Tibial nerve (tissue), 4 donors: ENCODE measurements around the gene ZNF362. TPM values are rescaled to one million over a fixed set of nuclear protein-coding genes. Genes with fewer than 3 reads are reported as not detected.
A peak's percentile ranks its signal among the peaks of the same experiment; 100 is the strongest.

ENCODE experiments used
- DNase-seq, 2 donors: peaks; one replicate each; pipeline ENCODE4 v3.0.0-alpha.2; 2019; ENCODE audit warnings: low spot score in 2 of 2
- H3K27ac ChIP-seq, 4 donors: fragments of 200-600 bp; sonication (generic) in 3 of 4; one replicate each; pipeline ENCODE4 v1.5.1; 2017 to 2019; ENCODE audit warnings: mild to moderate bottlenecking in 1 of 4
- H3K27me3 ChIP-seq, 2 donors: fragments of 200-600 bp; sonication (generic) in 1 of 2; one replicate each; pipeline versions ENCODE4 v1.5.1 to v1.6.0; 2017 to 2019
- H3K36me3 ChIP-seq, 3 donors: fragments of 200-600 bp; sonication (generic); one replicate each; pipeline ENCODE4 v1.5.1; 2018 to 2019
- H3K4me1 ChIP-seq, 4 donors: fragments of 200-600 bp; sonication (generic) in 3 of 4; one replicate each; pipeline ENCODE4 v1.5.1; 2017 to 2019
- H3K4me3 ChIP-seq, 4 donors: fragments of 200-600 bp; sonication (generic) in 3 of 4; one replicate each; pipeline ENCODE4 v1.5.1; 2017 to 2019; ENCODE audit warnings: mild to moderate bottlenecking in 1 of 4, moderate library complexity in 1 of 4
- H3K9me3 ChIP-seq, 4 donors: fragments of 200-600 bp; sonication (generic) in 3 of 4; one replicate each; pipeline ENCODE4 v1.5.1; 2017 to 2019
- EP300 ChIP-seq, 2 donors: sonication (generic); formaldehyde crosslinking; IDR thresholded peaks; one replicate each; pipeline ENCODE4 v1.6.1; 2017; ENCODE audit warnings: antibody characterized with exemption in 2 of 2, mild to moderate bottlenecking in 1 of 2
- POLR2A ChIP-seq, 2 donors: fragments of 450-650 bp; IDR thresholded peaks; one replicate each; pipeline ENCODE4 v1.6.1; 2017; ENCODE audit warnings: antibody characterized with exemption in 2 of 2, mild to moderate bottlenecking in 2 of 2, moderate library complexity in 2 of 2
- WGBS, 2 donors: methylation state at CpG; one replicate each; pipeline ENCODE4 v1.1.5; 2018; 5-methylcytosine and 5-hydroxymethylcytosine counted together
- total RNA-seq, 4 donors: library from RNA; depleted of rRNA; stranded (reverse); fragments of >200 nt; gene quantifications; one replicate each; pipeline ENCODE4 v1.1.0, GENCODE V29; 2016
- TF ChIP-seq, protein P1 (sequence below), 5 experiments: fragments of 200-600 bp in 3 of 5; fragments of 450-650 bp in 2 of 5; sonication (generic) in 3 of 5; IDR thresholded peaks; one replicate each; pipeline ENCODE4 v1.5.1; 2016 to 2019; ENCODE audit warnings: antibody characterized with exemption in 5 of 5, mild to moderate bottlenecking in 3 of 5, moderate library complexity in 2 of 5

ZNF362 gene
- total RNA-seq, 4 donors from 2014 or later = 14.7 to 21.8 (median 17.3) TPM

- H3K4me3 ChIP-seq = peak overlapping the region; percentile 0 to 34 (median 16)
- no peaks in the 10 kb centered on the region for H3K27me3 ChIP-seq
- peak; percentile 54 to 79 for DNase-seq
- peak; percentile 41 to 94 for TF ChIP-seq EP300 (IDR thresholded peaks at IDR 0.05)
- TF ChIP-seq POLR2A (IDR thresholded peaks at IDR 0.05) = peak in 1 of 2 donors; percentile 44
- TF ChIP-seq, protein P1, sequence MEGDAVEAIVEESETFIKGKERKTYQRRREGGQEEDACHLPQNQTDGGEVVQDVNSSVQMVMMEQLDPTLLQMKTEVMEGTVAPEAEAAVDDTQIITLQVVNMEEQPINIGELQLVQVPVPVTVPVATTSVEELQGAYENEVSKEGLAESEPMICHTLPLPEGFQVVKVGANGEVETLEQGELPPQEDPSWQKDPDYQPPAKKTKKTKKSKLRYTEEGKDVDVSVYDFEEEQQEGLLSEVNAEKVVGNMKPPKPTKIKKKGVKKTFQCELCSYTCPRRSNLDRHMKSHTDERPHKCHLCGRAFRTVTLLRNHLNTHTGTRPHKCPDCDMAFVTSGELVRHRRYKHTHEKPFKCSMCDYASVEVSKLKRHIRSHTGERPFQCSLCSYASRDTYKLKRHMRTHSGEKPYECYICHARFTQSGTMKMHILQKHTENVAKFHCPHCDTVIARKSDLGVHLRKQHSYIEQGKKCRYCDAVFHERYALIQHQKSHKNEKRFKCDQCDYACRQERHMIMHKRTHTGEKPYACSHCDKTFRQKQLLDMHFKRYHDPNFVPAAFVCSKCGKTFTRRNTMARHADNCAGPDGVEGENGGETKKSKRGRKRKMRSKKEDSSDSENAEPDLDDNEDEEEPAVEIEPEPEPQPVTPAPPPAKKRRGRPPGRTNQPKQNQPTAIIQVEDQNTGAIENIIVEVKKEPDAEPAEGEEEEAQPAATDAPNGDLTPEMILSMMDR (IDR thresholded peaks at IDR 0.05) = no peak
- peaks cover 0 to 100% (median 84%) of the 10 kb centered on the region in 4 donors for H3K4me1 ChIP-seq
- H3K27ac ChIP-seq = peak overlapping the region; percentile 70 to 98 (median 92)
- H3K9me3 ChIP-seq = no peaks in the 10 kb centered on the region
- no peaks in the 10 kb centered on the region for H3K36me3 ChIP-seq
- 6 to 15% methylated on average over 7 of the region's 7 CpGs for WGBS, 2 donors
Measured at GRCh38 chr1:33342041-33342723, 85.9 kb downstream of the ZNF362 start.

- no peaks in the 10 kb centered on the region for H3K27me3 ChIP-seq
- peak overlapping the region in 1 of 4 donors; percentile 14 for H3K4me3 ChIP-seq
- TF ChIP-seq POLR2A (IDR thresholded peaks at IDR 0.05) (no peak), EP300 (IDR thresholded peaks at IDR 0.05) (peak in 1 of 2 donors; percentile 30)
- peak overlapping the region; percentile 18 to 98 (median 72) for H3K27ac ChIP-seq
- 31 to 40% methylated on average over 5 of the region's 5 CpGs for whole genome bisulfite sequencing, 2 donors
- DNase-seq = no peak
- peaks cover 0 to 91% (median 79%) of the 10 kb centered on the region in 4 donors for H3K4me1 ChIP-seq
- no peaks in the 10 kb centered on the region for H3K9me3 ChIP-seq
- no peaks in the 10 kb centered on the region for H3K36me3 ChIP-seq
Measured at GRCh38 chr1:33343539-33343938, 87.2 kb downstream of the ZNF362 start.

- no peak for DNase-seq
- Histone ChIP-seq H3K36me3 (no peaks in the 10 kb centered on the region), H3K4me3 (peak overlapping the region in 2 of 4 donors; percentile 7 to 99), H3K27ac (peak overlapping the region; percentile 18 to 99 (median 98)), H3K27me3 (no peaks in the 10 kb centered on the region), H3K4me1 (peaks cover 0 to 78% (median 68%) of the 10 kb centered on the region in 4 donors), H3K9me3 (no peaks in the 10 kb centered on the region)
- WGBS, 2 donors = 13 to 28% methylated on average over 2 of the region's 2 CpGs
- TF ChIP-seq, protein P1 (IDR thresholded peaks at IDR 0.05) = no peak
Measured at GRCh38 chr1:33344896-33345560, 88.7 kb downstream of the ZNF362 start.

DNA sequence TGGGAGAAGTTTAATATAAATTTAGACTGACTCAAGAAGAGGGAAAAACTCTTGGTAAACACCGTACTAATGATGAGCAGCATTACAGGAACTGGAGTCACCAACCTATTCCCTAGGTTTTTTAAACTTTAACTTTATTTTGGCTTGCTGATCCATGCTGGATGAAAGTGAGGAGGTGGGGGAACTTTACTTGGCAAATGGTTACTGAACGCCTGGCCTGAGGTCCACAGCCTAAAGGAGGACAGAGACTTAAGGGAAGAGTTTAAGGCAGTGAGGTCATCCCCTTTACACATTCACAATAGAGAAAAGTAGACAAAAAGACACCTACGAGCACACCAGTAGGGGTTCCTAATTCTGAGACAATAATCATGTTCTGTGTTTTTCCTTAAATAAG, 90.2 kb downstream of the ZNF362 start:
- H3K4me1 ChIP-seq = peaks cover 0 to 75% (median 53%) of the 10 kb centered on the region in 4 donors
- WGBS, 2 donors = 26 to 33% methylated on average over 3 of the region's 3 CpGs

DNA sequence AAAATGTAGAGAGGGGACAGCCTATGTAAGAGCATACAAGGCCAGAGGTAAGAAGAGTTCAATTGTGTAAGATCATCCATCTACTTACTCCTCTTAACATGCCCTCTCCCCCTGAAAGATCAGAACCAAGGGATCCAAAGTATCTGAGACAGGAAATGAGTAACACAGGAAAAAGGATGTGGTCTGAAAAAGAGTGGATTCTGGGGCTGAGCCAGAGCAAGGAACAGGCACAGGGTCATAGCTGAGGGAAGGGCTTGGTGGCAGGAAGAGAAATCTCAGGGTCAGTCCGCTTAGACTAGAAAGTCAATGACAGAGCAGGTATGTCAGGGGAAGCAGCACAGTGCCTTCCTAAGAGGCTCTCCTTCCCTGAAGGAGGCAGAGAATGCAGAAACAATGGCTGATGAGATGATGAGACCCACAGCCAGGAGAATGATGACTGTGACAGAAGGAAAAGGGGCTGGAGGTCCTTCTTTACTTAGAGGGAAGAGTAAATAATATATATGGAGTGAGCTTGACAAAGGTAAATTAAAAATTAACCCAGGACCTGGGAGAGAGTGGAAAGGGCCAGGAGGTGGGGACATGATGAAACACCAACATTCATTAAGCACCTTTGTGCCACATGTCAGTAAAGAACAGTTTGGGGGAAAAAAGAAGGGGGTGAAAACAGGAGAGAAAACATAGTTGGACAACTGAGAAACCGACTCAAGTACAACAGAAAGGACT, 90.8 kb downstream of the ZNF362 start:
- DNase-seq = no peak
- H3K36me3 ChIP-seq = no peaks in the 10 kb centered on the region
- WGBS, 2 donors = 10 to 21% methylated on average over 2 of the region's 2 CpGs
- peak overlapping the region; percentile 97 to 99 (median 98) for H3K27ac ChIP-seq
- TF ChIP-seq EP300 (IDR thresholded peaks at IDR 0.05) (peak in 1 of 2 donors; percentile 93), POLR2A (IDR thresholded peaks at IDR 0.05) (peak; percentile 44 to 75)
- TF ChIP-seq, protein P1 (IDR thresholded peaks at IDR 0.05) = no peak
- H3K9me3 ChIP-seq = no peaks in the 10 kb centered on the region
- peak overlapping the region; percentile 86 to 99 (median 97) for H3K4me3 ChIP-seq
- H3K27me3 ChIP-seq = no peaks in the 10 kb centered on the region
- peaks cover 0 to 70% (median 47%) of the 10 kb centered on the region in 4 donors for H3K4me1 ChIP-seq

More for the DNA sequence above, 90.2 kb downstream of the ZNF362 start:
- Histone ChIP-seq H3K36me3 (no peaks in the 10 kb centered on the region), H3K9me3 (no peaks in the 10 kb centered on the region), H3K4me3 (peak overlapping the region in 3 of 4 donors; percentile 86 to 99 (median 95)), H3K27ac (peak overlapping the region; percentile 97 to 99 (median 98)), H3K27me3 (no peaks in the 10 kb centered on the region)
- DNase-seq = no peak
- no peak for TF ChIP-seq EP300 (IDR thresholded peaks at IDR 0.05)
- TF ChIP-seq, protein P1 (IDR thresholded peaks at IDR 0.05) = no peak
- TF ChIP-seq POLR2A (IDR thresholded peaks at IDR 0.05) = no peak
